ENCODE data around the gene MMP12.
"Not testable (repeated sequence)": the region's sequence is repeated elsewhere in the genome, so short reads cannot be mapped to it uniquely, and the experiment has no call there.

The MMP12 gene

DNA sequence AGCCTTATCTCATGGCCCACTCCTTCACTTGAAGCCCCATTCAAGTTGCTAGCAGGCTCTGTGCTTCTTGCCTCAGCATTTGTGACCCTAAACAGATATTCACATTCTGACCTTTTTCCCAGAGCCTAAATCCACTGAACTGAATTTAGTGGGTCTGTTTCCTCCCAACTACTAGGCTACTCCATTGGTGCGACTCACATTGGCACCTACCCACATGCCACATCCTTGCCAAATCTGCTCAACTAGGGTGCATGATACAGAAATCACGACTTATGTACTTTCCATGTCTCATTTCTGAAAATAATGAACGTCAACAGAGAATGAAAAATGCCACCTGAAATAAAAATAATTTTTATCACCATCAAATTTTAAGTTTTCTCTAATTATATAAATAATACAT, 8.4 kb upstream of the MMP12 start:
- Histone ChIP-seq H3K27me3 (no peaks in the 10 kb centered on the region), H3K36me3 (no peaks in the 10 kb centered on the region), H3K4me3 (ENCODE audit: low read depth in 1 of 2, low read length in 1 of 2) (no peak overlapping the region), H3K4me1 (ENCODE audit: control insufficient read depth in 1 of 2, insufficient read depth in 1 of 2, low read depth in 1 of 2, low read length in 1 of 2) (no peaks in the 10 kb centered on the region), H3K9me3 (no peaks in the 10 kb centered on the region), H3K27ac (no peak overlapping the region)
- TF ChIP-seq, protein P1, sequence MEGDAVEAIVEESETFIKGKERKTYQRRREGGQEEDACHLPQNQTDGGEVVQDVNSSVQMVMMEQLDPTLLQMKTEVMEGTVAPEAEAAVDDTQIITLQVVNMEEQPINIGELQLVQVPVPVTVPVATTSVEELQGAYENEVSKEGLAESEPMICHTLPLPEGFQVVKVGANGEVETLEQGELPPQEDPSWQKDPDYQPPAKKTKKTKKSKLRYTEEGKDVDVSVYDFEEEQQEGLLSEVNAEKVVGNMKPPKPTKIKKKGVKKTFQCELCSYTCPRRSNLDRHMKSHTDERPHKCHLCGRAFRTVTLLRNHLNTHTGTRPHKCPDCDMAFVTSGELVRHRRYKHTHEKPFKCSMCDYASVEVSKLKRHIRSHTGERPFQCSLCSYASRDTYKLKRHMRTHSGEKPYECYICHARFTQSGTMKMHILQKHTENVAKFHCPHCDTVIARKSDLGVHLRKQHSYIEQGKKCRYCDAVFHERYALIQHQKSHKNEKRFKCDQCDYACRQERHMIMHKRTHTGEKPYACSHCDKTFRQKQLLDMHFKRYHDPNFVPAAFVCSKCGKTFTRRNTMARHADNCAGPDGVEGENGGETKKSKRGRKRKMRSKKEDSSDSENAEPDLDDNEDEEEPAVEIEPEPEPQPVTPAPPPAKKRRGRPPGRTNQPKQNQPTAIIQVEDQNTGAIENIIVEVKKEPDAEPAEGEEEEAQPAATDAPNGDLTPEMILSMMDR (IDR thresholded peaks at IDR 0.05): no peak

DNA sequence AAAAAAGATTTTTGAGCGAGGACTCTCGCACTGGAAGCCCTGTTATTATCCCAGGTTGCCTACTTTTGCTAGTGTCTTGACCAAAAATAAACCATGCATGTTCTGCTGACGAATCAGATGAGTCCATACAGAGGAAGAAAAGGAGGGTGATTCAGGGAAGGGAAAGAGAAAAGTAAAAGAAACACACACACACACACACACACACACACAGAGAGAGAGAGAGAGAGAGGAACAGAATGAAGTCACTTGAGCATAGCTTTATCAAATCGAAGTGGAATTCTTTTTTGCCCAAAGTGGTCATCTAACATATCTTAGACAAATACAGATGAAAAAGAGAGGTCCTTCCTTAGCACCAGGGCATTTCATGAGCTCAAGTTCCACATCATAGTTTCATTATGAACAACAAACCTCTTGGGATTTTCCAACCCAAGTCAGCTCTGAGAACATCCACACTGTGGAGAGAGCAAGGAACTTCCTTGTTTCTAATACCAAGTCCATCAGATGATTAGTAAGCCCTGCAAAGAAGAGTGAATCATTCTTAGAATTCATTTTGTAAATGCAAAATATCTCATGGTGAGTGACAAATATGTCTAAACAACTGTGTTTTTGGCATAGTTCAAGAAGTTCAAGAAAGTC, 7.7 kb upstream of the MMP12 start:
- H3K4me3 ChIP-seq (ENCODE audit: low read depth in 1 of 2, low read length in 1 of 2): no peak overlapping the region
- no peaks in the 10 kb centered on the region for H3K9me3 ChIP-seq
- no peaks in the 10 kb centered on the region for H3K4me1 ChIP-seq (ENCODE audit: control insufficient read depth in 1 of 2, insufficient read depth in 1 of 2, low read depth in 1 of 2, low read length in 1 of 2)
- no peaks in the 10 kb centered on the region for H3K27me3 ChIP-seq
- H3K36me3 ChIP-seq: no peaks in the 10 kb centered on the region
- H3K27ac ChIP-seq: no peak overlapping the region
- TF ChIP-seq, protein P1 (IDR thresholded peaks at IDR 0.05): no peak

DNA sequence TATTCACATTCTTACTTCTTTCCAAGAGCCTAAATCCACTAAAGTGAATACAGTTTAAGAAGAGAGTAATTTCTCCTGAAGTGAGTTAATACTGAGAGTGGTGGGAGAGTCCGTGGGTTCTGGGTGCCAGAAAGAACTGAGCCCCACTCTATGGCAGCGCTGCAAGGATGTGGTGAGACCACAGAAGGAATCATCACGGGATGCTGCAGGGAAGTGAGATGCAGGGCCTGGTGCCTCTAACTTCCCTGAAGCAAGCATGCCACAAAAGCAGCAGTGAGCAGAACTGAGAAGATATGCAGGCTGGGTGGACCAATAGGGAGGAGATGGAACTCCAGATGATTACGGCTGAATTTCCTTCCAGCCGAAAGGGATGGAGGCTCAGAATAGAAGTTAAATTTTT, 5.0 kb upstream of the MMP12 start:
- no peak overlapping the region for H3K27ac ChIP-seq
- no peak overlapping the region for H3K4me3 ChIP-seq (ENCODE audit: low read depth in 1 of 2, low read length in 1 of 2)
- no peaks in the 10 kb centered on the region for H3K4me1 ChIP-seq (ENCODE audit: control insufficient read depth in 1 of 2, insufficient read depth in 1 of 2, low read depth in 1 of 2, low read length in 1 of 2)
- H3K9me3 ChIP-seq: no peaks in the 10 kb centered on the region
- no peaks in the 10 kb centered on the region for H3K27me3 ChIP-seq
- TF ChIP-seq, protein P1 (IDR thresholded peaks at IDR 0.05): no peak
- no peaks in the 10 kb centered on the region for H3K36me3 ChIP-seq

GRCh38 chr11:102878595-102878994, 3.8 kb upstream of the MMP12 start:
- Histone ChIP-seq H3K27me3 (no peaks in the 10 kb centered on the region), H3K4me1 (ENCODE audit: control insufficient read depth in 1 of 2, insufficient read depth in 1 of 2, low read depth in 1 of 2, low read length in 1 of 2) (no peaks in the 10 kb centered on the region), H3K27ac (no peak overlapping the region), H3K9me3 (no peaks in the 10 kb centered on the region), H3K4me3 (ENCODE audit: low read depth in 1 of 2, low read length in 1 of 2) (no peak overlapping the region), H3K36me3 (no peaks in the 10 kb centered on the region)
- TF ChIP-seq, protein P1 (IDR thresholded peaks at IDR 0.05): no peak

- not testable (repeated sequence) for H3K27ac ChIP-seq; H3K9me3 ChIP-seq; H3K4me3 ChIP-seq (ENCODE audit: low read depth in 1 of 2, low read length in 1 of 2); H3K36me3 ChIP-seq; H3K4me1 ChIP-seq (ENCODE audit: control insufficient read depth in 1 of 2, insufficient read depth in 1 of 2, low read depth in 1 of 2, low read length in 1 of 2); H3K27me3 ChIP-seq
Measured at GRCh38 chr11:102869354-102869964, 5.3 kb downstream of the MMP12 start.

DNA sequence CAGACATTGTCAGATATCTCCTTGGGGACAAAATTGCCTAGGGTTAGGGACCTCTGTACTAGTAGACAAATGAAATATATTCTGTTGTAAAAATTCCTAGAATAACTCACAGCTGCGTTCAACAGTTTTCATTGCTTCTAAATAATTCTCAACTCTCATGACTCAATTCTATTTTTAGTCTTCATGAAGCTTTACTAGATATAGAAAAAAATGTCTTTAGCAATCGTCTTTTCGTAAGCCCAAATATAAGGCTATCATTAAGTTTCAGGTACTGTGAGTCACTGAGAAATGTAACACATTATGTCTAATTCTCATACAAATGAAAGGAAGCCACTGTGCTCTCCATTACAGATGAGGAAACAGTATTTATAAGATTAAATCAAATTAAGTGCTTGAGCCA, 6.4 kb downstream of the MMP12 start:
- no peaks in the 10 kb centered on the region for H3K9me3 ChIP-seq
- no peak overlapping the region for H3K27ac ChIP-seq
- TF ChIP-seq, protein P1 (IDR thresholded peaks at IDR 0.05): no peak
- H3K27me3 ChIP-seq: no peaks in the 10 kb centered on the region
- no peak overlapping the region for H3K4me3 ChIP-seq (ENCODE audit: low read depth in 1 of 2, low read length in 1 of 2)
- H3K4me1 ChIP-seq (ENCODE audit: control insufficient read depth in 1 of 2, insufficient read depth in 1 of 2, low read depth in 1 of 2, low read length in 1 of 2): no peaks in the 10 kb centered on the region
- no peaks in the 10 kb centered on the region for H3K36me3 ChIP-seq
